ENCODE data around the gene TKFC. TPM values are rescaled to one million over a fixed set of nuclear protein-coding genes. Genes with fewer than 3 reads are reported as not detected.

TKFC gene
- polyA plus RNA-seq, 1 of the 3 experiments (the other 2 are of a cell fraction): 72.0 TPM

GRCh38 chr11:61349916-61350315 lies 16.9 kb downstream of the TKFC start:
- H2AFZ ChIP-seq (ENCODE audit: low read depth): no peak overlapping the region
- CTCF ChIA-PET: interaction anchor here (1.5 to 2.8 kb wide), 2 partner anchors 14 to 86 kb away, joined by 4 to 20 read pairs; no protein-coding TSS in a partner anchor
- no peak overlapping the region for H3K4me2 ChIP-seq
- POLR2A ChIA-PET: no interaction called here
- H3K9me2 ChIP-seq: no peaks in the 10 kb centered on the region
- no peaks in the 10 kb centered on the region for H3K9me3 ChIP-seq
- H3K27me3 ChIP-seq (ENCODE audit: insufficient read depth): no peaks in the 10 kb centered on the region
- no peaks in the 10 kb centered on the region for H3K79me2 ChIP-seq (ENCODE audit: insufficient read depth)
- TF ChIP-seq RXRA (IDR thresholded peaks at IDR 0.05; ENCODE audit: borderline replicate concordance, low read depth) (no peak), REST (IDR thresholded peaks at IDR 0.05; ENCODE audit: low read depth, low read length) (no peak), RAD21 (IDR thresholded peaks at IDR 0.05; ENCODE audit: low read length) (no peak), NFIC (IDR thresholded peaks at IDR 0.05; ENCODE audit: borderline replicate concordance) (no peak), FOXJ3 (CRISPR knock-in tag; IDR thresholded peaks at IDR 0.05) (no peak), FOXM1 (IDR thresholded peaks at IDR 0.05; ENCODE audit: low read depth) (no peak), CHD2 (IDR thresholded peaks at IDR 0.05; ENCODE audit: low read length, partially characterized antibody) (no peak), SIN3A (IDR thresholded peaks at IDR 0.05; ENCODE audit: borderline replicate concordance, low read depth, low read length) (no peak), JUND (IDR thresholded peaks at IDR 0.05) (no peak), SMC3 (IDR thresholded peaks at IDR 0.05; ENCODE audit: low read depth, low read length) (no peak), GATA2 (CRISPR knock-in tag; IDR thresholded peaks at IDR 0.05) (no peak), PBX3 (IDR thresholded peaks at IDR 0.05) (no peak), ELF1 (IDR thresholded peaks at IDR 0.05) (no peak), POLR2AphosphoS5 (IDR thresholded peaks at IDR 0.05; ENCODE audit: low read depth, low read length) (no peak), NRF1 (IDR thresholded peaks at IDR 0.05; ENCODE audit: low read depth, low read length) (no peak)
- TF ChIP-seq, protein P1, sequence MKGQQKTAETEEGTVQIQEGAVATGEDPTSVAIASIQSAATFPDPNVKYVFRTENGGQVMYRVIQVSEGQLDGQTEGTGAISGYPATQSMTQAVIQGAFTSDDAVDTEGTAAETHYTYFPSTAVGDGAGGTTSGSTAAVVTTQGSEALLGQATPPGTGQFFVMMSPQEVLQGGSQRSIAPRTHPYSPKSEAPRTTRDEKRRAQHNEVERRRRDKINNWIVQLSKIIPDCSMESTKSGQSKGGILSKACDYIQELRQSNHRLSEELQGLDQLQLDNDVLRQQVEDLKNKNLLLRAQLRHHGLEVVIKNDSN (IDR thresholded peaks at IDR 0.05; ENCODE audit: borderline replicate concordance, low read depth): no peak
- TF ChIP-seq, protein P2, sequence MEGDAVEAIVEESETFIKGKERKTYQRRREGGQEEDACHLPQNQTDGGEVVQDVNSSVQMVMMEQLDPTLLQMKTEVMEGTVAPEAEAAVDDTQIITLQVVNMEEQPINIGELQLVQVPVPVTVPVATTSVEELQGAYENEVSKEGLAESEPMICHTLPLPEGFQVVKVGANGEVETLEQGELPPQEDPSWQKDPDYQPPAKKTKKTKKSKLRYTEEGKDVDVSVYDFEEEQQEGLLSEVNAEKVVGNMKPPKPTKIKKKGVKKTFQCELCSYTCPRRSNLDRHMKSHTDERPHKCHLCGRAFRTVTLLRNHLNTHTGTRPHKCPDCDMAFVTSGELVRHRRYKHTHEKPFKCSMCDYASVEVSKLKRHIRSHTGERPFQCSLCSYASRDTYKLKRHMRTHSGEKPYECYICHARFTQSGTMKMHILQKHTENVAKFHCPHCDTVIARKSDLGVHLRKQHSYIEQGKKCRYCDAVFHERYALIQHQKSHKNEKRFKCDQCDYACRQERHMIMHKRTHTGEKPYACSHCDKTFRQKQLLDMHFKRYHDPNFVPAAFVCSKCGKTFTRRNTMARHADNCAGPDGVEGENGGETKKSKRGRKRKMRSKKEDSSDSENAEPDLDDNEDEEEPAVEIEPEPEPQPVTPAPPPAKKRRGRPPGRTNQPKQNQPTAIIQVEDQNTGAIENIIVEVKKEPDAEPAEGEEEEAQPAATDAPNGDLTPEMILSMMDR (IDR thresholded peaks at IDR 0.05): no peak
- TF ChIP-seq, protein P3, sequence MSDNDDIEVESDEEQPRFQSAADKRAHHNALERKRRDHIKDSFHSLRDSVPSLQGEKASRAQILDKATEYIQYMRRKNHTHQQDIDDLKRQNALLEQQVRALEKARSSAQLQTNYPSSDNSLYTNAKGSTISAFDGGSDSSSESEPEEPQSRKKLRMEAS (IDR thresholded peaks at IDR 0.05; ENCODE audit: low read depth): no peak
- WGBS (ENCODE audit: low lambda C conversion rate): 98% methylated on average over 6 of the region's 10 CpGs
- no peaks in the 10 kb centered on the region for H4K20me1 ChIP-seq (ENCODE audit: insufficient read depth)
- no peaks in the 10 kb centered on the region for H3F3A ChIP-seq (replicated peaks; ENCODE audit: insufficient read depth)
- H3K9ac ChIP-seq: no peak overlapping the region
- peaks cover 0 to 23% of the 10 kb centered on the region in 2 experiments; a peak in 1 of 4 replicates for H3K4me1 ChIP-seq (ENCODE audit: control insufficient read depth in 1 of 2, insufficient read depth in 2 of 2, low read depth in 1 of 2, low read length in 1 of 2)
- DNase-seq: no peak
- peaks cover 0 to 43% of the 10 kb centered on the region in 2 experiments for H3K36me3 ChIP-seq (replicated peaks in 1 of 2; ENCODE audit: control insufficient read depth in 1 of 2, insufficient read depth in 2 of 2, low read length in 1 of 2)
- no peak overlapping the region for H3K4me3 ChIP-seq (ENCODE audit: low read depth in 2 of 2, low read length in 1 of 2)
- no peak overlapping the region; a peak in 1 of 4 replicates for H3K27ac ChIP-seq (ENCODE audit: low read depth in 2 of 2, low read length in 1 of 2)
